SK-N-SH treated with all-trans-retinoic acid at 6 μM for 48 hours (cell line): Measurements from ENCODE around the gene COL15A1.

ENCODE experiments used
- ATAC-seq: fragments of 200-7000 bp; cut with Tn5 transposase; 3 replicates; pipeline ENCODE4 v1.9.1; 2020; ENCODE audit warnings: mild to moderate bottlenecking, moderate library complexity
- ARNTL ChIP-seq: fragments of 450-650 bp; formaldehyde crosslinking; IDR thresholded peaks from 2 replicates; pipeline ENCODE4 v1.5.0; 2020; ENCODE audit warnings: low read depth, mild to moderate bottlenecking, moderate library complexity, borderline replicate concordance
- BACH2 ChIP-seq: fragments of 250-450 bp; sonication (Bioruptor Pico); IDR thresholded peaks from 2 replicates; pipeline ENCODE4 v1.9.0; 2021; ENCODE audit warnings: mild to moderate bottlenecking, borderline replicate concordance
- CREB5 ChIP-seq: fragments of 250-450 bp; sonication (Bioruptor Pico); IDR thresholded peaks from 2 replicates; pipeline ENCODE4 v1.5.1; 2020; ENCODE audit warnings: low read depth, mild to moderate bottlenecking, moderate library complexity
- CSDC2 ChIP-seq: fragments of 250-450 bp; sonication (Bioruptor Pico); IDR thresholded peaks from 2 replicates; pipeline ENCODE4 v1.5.0; 2020; ENCODE audit warnings: mild to moderate bottlenecking, moderate library complexity
- GLIS3 ChIP-seq: fragments of 250-450 bp; sonication (Bioruptor Pico); IDR thresholded peaks from 2 replicates; pipeline ENCODE4 v1.5.0; 2020; ENCODE audit warnings: mild to moderate bottlenecking, moderate library complexity
- ISL1 ChIP-seq: fragments of 250-450 bp; sonication (Bioruptor Pico); IDR thresholded peaks from 2 replicates; pipeline ENCODE4 v2.1.2; 2022; ENCODE audit warnings: mild to moderate bottlenecking, moderate library complexity
- OSR1 ChIP-seq: fragments of 250-450 bp; sonication (Bioruptor Pico); IDR thresholded peaks from 2 replicates; pipeline ENCODE4 v1.8.0; 2022; ENCODE audit warnings: moderate library complexity, mild to moderate bottlenecking, inconsistent platforms
- RARB ChIP-seq: fragments of 250-450 bp; sonication (Bioruptor Pico); IDR thresholded peaks from 2 replicates; pipeline ENCODE4 v1.8.0; 2021; ENCODE audit warnings: mild to moderate bottlenecking, moderate library complexity
- TCF4 ChIP-seq: fragments of 250-450 bp; sonication (Bioruptor Pico); IDR thresholded peaks from 2 replicates; pipeline ENCODE4 v1.8.0; 2021; ENCODE audit warnings: mild to moderate bottlenecking, moderate library complexity, borderline replicate concordance
- TOX ChIP-seq: fragments of 250-450 bp; sonication (Bioruptor Pico); IDR thresholded peaks from 2 replicates; pipeline ENCODE4 v1.8.0; 2021; ENCODE audit warnings: mild to moderate bottlenecking, moderate library complexity, borderline replicate concordance
- TSHZ2 ChIP-seq: fragments of 250-450 bp; sonication (Bioruptor Pico); IDR thresholded peaks from 2 replicates; pipeline ENCODE4 v1.5.0; 2020; ENCODE audit warnings: mild to moderate bottlenecking, moderate library complexity
- ZC3H10 ChIP-seq: fragments of 250-450 bp; sonication (Bioruptor Pico); IDR thresholded peaks from 2 replicates; pipeline ENCODE4 v1.5.1; 2021; ENCODE audit warnings: mild to moderate bottlenecking, moderate library complexity
- ZFP30 ChIP-seq: fragments of 450-650 bp; formaldehyde crosslinking; IDR thresholded peaks from 2 replicates; pipeline ENCODE4 v1.5.0; 2022; ENCODE audit warnings: mild to moderate bottlenecking, moderate library complexity
- ZNF70 ChIP-seq: fragments of 450-650 bp; formaldehyde crosslinking; IDR thresholded peaks from 2 replicates; pipeline ENCODE4 v1.5.0; 2020; ENCODE audit warnings: mild to moderate bottlenecking, moderate library complexity
- ZNF8 ChIP-seq: fragments of 450-650 bp; formaldehyde crosslinking; IDR thresholded peaks from 2 replicates; pipeline ENCODE4 v1.5.0; 2020; ENCODE audit warnings: mild to moderate bottlenecking, moderate library complexity
- TF ChIP-seq, protein P1 (sequence below): fragments of 250-450 bp; sonication (Bioruptor Pico); IDR thresholded peaks from 2 replicates; pipeline ENCODE4 v1.5.1; 2021; ENCODE audit warnings: mild to moderate bottlenecking, moderate library complexity
- TF ChIP-seq, protein P2 (sequence below): fragments of 250-450 bp; sonication (Bioruptor Pico); IDR thresholded peaks from 2 replicates; pipeline ENCODE4 v1.8.0; 2020; ENCODE audit warnings: mild to moderate bottlenecking, moderate library complexity, borderline replicate concordance
- TF ChIP-seq, protein P3 (sequence below): fragments of 250-450 bp; sonication (Bioruptor Pico); IDR thresholded peaks from 2 replicates; pipeline ENCODE4 v1.8.0; 2021; ENCODE audit warnings: low read depth, mild to moderate bottlenecking, moderate library complexity, borderline replicate concordance

COL15A1 gene

GRCh38 chr9:98955259-98955658 is 11.6 kb downstream of the COL15A1 start:
- TF ChIP-seq ZNF70 (no peak), RARB (CRISPR knock-in tag) (no peak), ISL1 (CRISPR knock-in tag) (no peak), OSR1 (no peak)
- TF ChIP-seq, protein P1, sequence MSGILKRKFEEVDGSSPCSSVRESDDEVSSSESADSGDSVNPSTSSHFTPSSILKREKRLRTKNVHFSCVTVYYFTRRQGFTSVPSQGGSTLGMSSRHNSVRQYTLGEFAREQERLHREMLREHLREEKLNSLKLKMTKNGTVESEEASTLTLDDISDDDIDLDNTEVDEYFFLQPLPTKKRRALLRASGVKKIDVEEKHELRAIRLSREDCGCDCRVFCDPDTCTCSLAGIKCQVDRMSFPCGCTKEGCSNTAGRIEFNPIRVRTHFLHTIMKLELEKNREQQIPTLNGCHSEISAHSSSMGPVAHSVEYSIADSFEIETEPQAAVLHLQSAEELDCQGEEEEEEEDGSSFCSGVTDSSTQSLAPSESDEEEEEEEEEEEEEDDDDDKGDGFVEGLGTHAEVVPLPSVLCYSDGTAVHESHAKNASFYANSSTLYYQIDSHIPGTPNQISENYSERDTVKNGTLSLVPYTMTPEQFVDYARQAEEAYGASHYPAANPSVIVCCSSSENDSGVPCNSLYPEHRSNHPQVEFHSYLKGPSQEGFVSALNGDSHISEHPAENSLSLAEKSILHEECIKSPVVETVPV (CRISPR knock-in tag) = no peak
- no peak for ATAC-seq

- ATAC-seq = peak; percentile 17; the same call in 2 of the 3 replicates
- no peak for TF ChIP-seq ISL1 (CRISPR knock-in tag)
- TF ChIP-seq, protein P2, sequence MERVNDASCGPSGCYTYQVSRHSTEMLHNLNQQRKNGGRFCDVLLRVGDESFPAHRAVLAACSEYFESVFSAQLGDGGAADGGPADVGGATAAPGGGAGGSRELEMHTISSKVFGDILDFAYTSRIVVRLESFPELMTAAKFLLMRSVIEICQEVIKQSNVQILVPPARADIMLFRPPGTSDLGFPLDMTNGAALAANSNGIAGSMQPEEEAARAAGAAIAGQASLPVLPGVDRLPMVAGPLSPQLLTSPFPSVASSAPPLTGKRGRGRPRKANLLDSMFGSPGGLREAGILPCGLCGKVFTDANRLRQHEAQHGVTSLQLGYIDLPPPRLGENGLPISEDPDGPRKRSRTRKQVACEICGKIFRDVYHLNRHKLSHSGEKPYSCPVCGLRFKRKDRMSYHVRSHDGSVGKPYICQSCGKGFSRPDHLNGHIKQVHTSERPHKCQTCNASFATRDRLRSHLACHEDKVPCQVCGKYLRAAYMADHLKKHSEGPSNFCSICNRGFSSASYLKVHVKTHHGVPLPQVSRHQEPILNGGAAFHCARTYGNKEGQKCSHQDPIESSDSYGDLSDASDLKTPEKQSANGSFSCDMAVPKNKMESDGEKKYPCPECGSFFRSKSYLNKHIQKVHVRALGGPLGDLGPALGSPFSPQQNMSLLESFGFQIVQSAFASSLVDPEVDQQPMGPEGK (CRISPR knock-in tag) = no peak
- TF ChIP-seq ZC3H10 (CRISPR knock-in tag) = no peak
- TF ChIP-seq GLIS3 = no peak
- no peak for TF ChIP-seq ZNF8 (CRISPR knock-in tag)
- TF ChIP-seq, protein P1 (CRISPR knock-in tag) = no peak
- TF ChIP-seq, protein P3, sequence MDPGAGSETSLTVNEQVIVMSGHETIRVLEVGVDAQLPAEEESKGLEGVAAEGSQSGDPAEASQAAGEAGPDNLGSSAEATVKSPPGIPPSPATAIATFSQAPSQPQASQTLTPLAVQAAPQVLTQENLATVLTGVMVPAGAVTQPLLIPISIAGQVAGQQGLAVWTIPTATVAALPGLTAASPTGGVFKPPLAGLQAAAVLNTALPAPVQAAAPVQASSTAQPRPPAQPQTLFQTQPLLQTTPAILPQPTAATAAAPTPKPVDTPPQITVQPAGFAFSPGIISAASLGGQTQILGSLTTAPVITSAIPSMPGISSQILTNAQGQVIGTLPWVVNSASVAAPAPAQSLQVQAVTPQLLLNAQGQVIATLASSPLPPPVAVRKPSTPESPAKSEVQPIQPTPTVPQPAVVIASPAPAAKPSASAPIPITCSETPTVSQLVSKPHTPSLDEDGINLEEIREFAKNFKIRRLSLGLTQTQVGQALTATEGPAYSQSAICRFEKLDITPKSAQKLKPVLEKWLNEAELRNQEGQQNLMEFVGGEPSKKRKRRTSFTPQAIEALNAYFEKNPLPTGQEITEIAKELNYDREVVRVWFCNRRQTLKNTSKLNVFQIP (CRISPR knock-in tag) = no peak
- no peak for TF ChIP-seq CREB5 (CRISPR knock-in tag)
- TF ChIP-seq TCF4 (CRISPR knock-in tag) = no peak
- no peak for TF ChIP-seq ARNTL (CRISPR knock-in tag)
- TF ChIP-seq CSDC2 (CRISPR knock-in tag) = no peak
- no peak for TF ChIP-seq ZNF70
- TF ChIP-seq ZFP30 (CRISPR knock-in tag) = no peak
- TF ChIP-seq TSHZ2 (CRISPR knock-in tag) = no peak
- TF ChIP-seq TOX = no peak
- TF ChIP-seq OSR1 = no peak
These were observed 14.1 kb downstream of the COL15A1 start for GRCh38 chr9:98957826-98958225.

GRCh38 chr9:98958271-98958984 is 14.7 kb downstream of the COL15A1 start:
- peak; percentile 92 for ATAC-seq

More at GRCh38 chr9:98958271-98958984, 14.7 kb downstream of the COL15A1 start:
- no peak for TF ChIP-seq ISL1 (CRISPR knock-in tag)
- no peak for TF ChIP-seq CSDC2 (CRISPR knock-in tag)
- TF ChIP-seq OSR1 = no peak
- no peak for TF ChIP-seq TSHZ2 (CRISPR knock-in tag)
- no peak for TF ChIP-seq ZFP30 (CRISPR knock-in tag)
- TF ChIP-seq, protein P2 (CRISPR knock-in tag) = no peak
- no peak for TF ChIP-seq BACH2
- TF ChIP-seq ZNF70 = no peak
